HEK293 (cell line): ENCODE data around the gene ASIP.

Experiments used
- BCL6B ChIP-seq: fragments of 450-650 bp; formaldehyde crosslinking; IDR thresholded peaks from 2 replicates; pipeline ENCODE4 v1.5.1; 2017; ENCODE audit warnings: missing biosample characterization, missing genetic modification characterization
- CTCF ChIP-seq: fragments of 450-650 bp; formaldehyde crosslinking; IDR thresholded peaks from 2 replicates; pipeline ENCODE4 v1.5.1; 2016; ENCODE audit warnings: missing biosample characterization, missing genetic modification characterization
- KLF16 ChIP-seq: fragments of 450-650 bp; formaldehyde crosslinking; IDR thresholded peaks from 2 replicates; pipeline ENCODE4 v1.5.1; 2017; ENCODE audit warnings: missing biosample characterization, missing genetic modification characterization
- PBX3 ChIP-seq: sonication (generic); formaldehyde crosslinking; IDR thresholded peaks from 2 replicates; pipeline ENCODE4 v1.8.1; 2022; ENCODE audit warnings: mild to moderate bottlenecking, moderate library complexity, missing genetic modification reagents
- REPIN1 ChIP-seq: fragments of 450-650 bp; formaldehyde crosslinking; IDR thresholded peaks from 2 replicates; pipeline ENCODE4 v1.5.1; 2017; ENCODE audit warnings: missing biosample characterization, missing genetic modification characterization, low read depth
- SETDB1 ChIP-seq: IDR thresholded peaks from one replicate; pipeline ENCODE4 v1.6.1; 2017; ENCODE audit warnings: mild to moderate bottlenecking, low read length, moderate library complexity, mixed read lengths; ENCODE audit not compliant: insufficient read length
- SP2 ChIP-seq: fragments of 450-650 bp; formaldehyde crosslinking; IDR thresholded peaks from 2 replicates; pipeline ENCODE4 v1.5.1; 2016; ENCODE audit warnings: missing biosample characterization, missing genetic modification characterization
- TRIM28 ChIP-seq: IDR thresholded peaks from 2 replicates; pipeline ENCODE4 v1.6.1; 2011; ENCODE audit warnings: low read length, control low read depth, borderline replicate concordance
- ZBTB44 ChIP-seq: fragments of 450-650 bp; IDR thresholded peaks from 2 replicates; pipeline ENCODE4 v1.5.1; 2018; ENCODE audit warnings: missing biosample characterization, mild to moderate bottlenecking, missing genetic modification characterization
- ZNF211 ChIP-seq: fragments of 450-650 bp; formaldehyde crosslinking; IDR thresholded peaks from 2 replicates; pipeline ENCODE4 v1.5.1; 2016; ENCODE audit warnings: low read depth, missing biosample characterization, missing genetic modification characterization
- ZNF529 ChIP-seq: fragments of 450-650 bp; formaldehyde crosslinking; IDR thresholded peaks from 2 replicates; pipeline ENCODE4 v1.5.1; 2017; ENCODE audit warnings: missing genetic modification characterization, missing biosample characterization; ENCODE audit not compliant: insufficient replicate concordance
- ZNF830 ChIP-seq: fragments of 450-650 bp; IDR thresholded peaks from 2 replicates; pipeline ENCODE4 v1.5.0; 2018; ENCODE audit warnings: missing biosample characterization, missing genetic modification characterization, low read depth, mild to moderate bottlenecking, moderate library complexity

- TF ChIP-seq SETDB1 (no peak), CTCF (no peak), ZNF830 (tag by site-specific recombination) (no peak), REPIN1 (tag by site-specific recombination) (no peak), ZNF211 (tag by site-specific recombination) (no peak), TRIM28 (no peak), PBX3 (CRISPR knock-in tag) (no peak), BCL6B (tag by site-specific recombination) (no peak), SP2 (tag by site-specific recombination) (no peak), ZNF529 (tag by site-specific recombination) (no peak), KLF16 (tag by site-specific recombination) (no peak), ZBTB44 (no peak)
Measured at GRCh38 chr20:34249291-34249690, 8.1 kb downstream of the ASIP start.
